ENCODE results near the gene PHC2.

- TF ChIP-seq REST (IDR thresholded peaks at IDR 0.05; ENCODE audit: low read depth) (no peak), RAD21 (IDR thresholded peaks at IDR 0.05; ENCODE audit: low read depth) (no peak), TCF12 (IDR thresholded peaks at IDR 0.05; ENCODE audit: low read depth) (no peak), YY1 (IDR thresholded peaks at IDR 0.05; ENCODE audit: low read depth) (no peak), CEBPB (IDR thresholded peaks at IDR 0.05) (no peak), EP300 (IDR thresholded peaks at IDR 0.05; ENCODE audit: borderline replicate concordance) (no peak), MAX (IDR thresholded peaks at IDR 0.05) (no peak), TEAD4 (IDR thresholded peaks at IDR 0.05) (no peak)
Measured at GRCh38 chr1:33434363-33434750, 3.5 kb upstream of the PHC2 start.
